ENCODE data around the gene PLK5. TPM values are rescaled to one million over a fixed set of nuclear protein-coding genes. Genes with fewer than 3 reads are reported as not detected.
"Not testable (repeated sequence)": the region's sequence is repeated elsewhere in the genome, so short reads cannot be mapped to it uniquely, and the experiment has no call there.

The PLK5 gene
- total RNA-seq, 4 donors from 2014 or later: 0.15 TPM; not detected in 3

- no peaks in the 10 kb centered on the region for H3K36me3 ChIP-seq
- no peak for TF ChIP-seq POLR2A (IDR thresholded peaks at IDR 0.05)
- no peak for TF ChIP-seq EP300 (IDR thresholded peaks at IDR 0.05)
- TF ChIP-seq CTCF (IDR thresholded peaks at IDR 0.05): no peak
- TF ChIP-seq POLR2AphosphoS5 (IDR thresholded peaks at IDR 0.05): no peak
These were observed 5.5 kb downstream of the PLK5 start for GRCh38 chr19:1529430-1529816.

GRCh38 chr19:1530856-1531255 is 7.0 kb downstream of the PLK5 start:
- not testable (repeated sequence) for H3K4me3 ChIP-seq, H3K4me1 ChIP-seq, H3K9me3 ChIP-seq, H3K27ac ChIP-seq, H3K36me3 ChIP-seq, ATAC-seq
- 77 to 86% methylated on average over 1 to 6 of the region's 11 CpGs for WGBS, 2 donors (ENCODE audit: low coverage in 1 of 2)
- peaks cover 92% of the 10 kb centered on the region for H3K27me3 ChIP-seq

More at GRCh38 chr19:1529430-1529816, 5.5 kb downstream of the PLK5 start:
- ATAC-seq: no peak
- H3K27me3 ChIP-seq: peaks cover 98% of the 10 kb centered on the region
- no peaks in the 10 kb centered on the region for H3K9me3 ChIP-seq
- H3K4me1 ChIP-seq: peaks cover 0 to 1% (median 0%) of the 10 kb centered on the region in 3 donors
- no peak overlapping the region for H3K27ac ChIP-seq
- no peak overlapping the region for H3K4me3 ChIP-seq
- 100% methylated on average over 1 of the region's 16 CpGs; no CpG with 5 or more reads in 1 of the 2 donors for WGBS, 2 donors (ENCODE audit: low coverage in 1 of 2)

- WGBS, 2 donors (ENCODE audit: low coverage in 1 of 2): 79 to 82% methylated on average over 4 to 6 of the region's 11 CpGs
- no peaks in the 10 kb centered on the region for H3K4me1 ChIP-seq
- H3K27me3 ChIP-seq: peaks cover 85% of the 10 kb centered on the region
- TF ChIP-seq POLR2AphosphoS5 (IDR thresholded peaks at IDR 0.05) (no peak), CTCF (IDR thresholded peaks at IDR 0.05) (no peak), POLR2A (IDR thresholded peaks at IDR 0.05) (no peak), EP300 (IDR thresholded peaks at IDR 0.05) (no peak)
- no peaks in the 10 kb centered on the region for H3K36me3 ChIP-seq
- H3K4me3 ChIP-seq: no peak overlapping the region
- no peak for ATAC-seq
- no peak overlapping the region for H3K27ac ChIP-seq
- H3K9me3 ChIP-seq: no peaks in the 10 kb centered on the region
These were observed 7.7 kb downstream of the PLK5 start for GRCh38 chr19:1531587-1531986.

- Histone ChIP-seq H3K4me1 (no peaks in the 10 kb centered on the region), H3K4me3 (no peak overlapping the region), H3K36me3 (no peaks in the 10 kb centered on the region), H3K27me3 (peaks cover 81% of the 10 kb centered on the region), H3K9me3 (no peaks in the 10 kb centered on the region), H3K27ac (no peak overlapping the region)
- ATAC-seq: no peak
- TF ChIP-seq EP300 (IDR thresholded peaks at IDR 0.05): no peak
- no peak for TF ChIP-seq POLR2A (IDR thresholded peaks at IDR 0.05)
- 83 to 84% methylated on average over 5 to 7 of the region's 9 CpGs for whole genome bisulfite sequencing, 2 donors (ENCODE audit: low coverage in 1 of 2)
These were observed 8.1 kb downstream of the PLK5 start for GRCh38 chr19:1532003-1532402.

- Histone ChIP-seq H3K4me3 (no peak overlapping the region), H3K27ac (no peak overlapping the region), H3K9me3 (no peaks in the 10 kb centered on the region), H3K27me3 (peaks cover 79% of the 10 kb centered on the region), H3K4me1 (peaks cover 0 to 4% (median 0%) of the 10 kb centered on the region in 3 donors), H3K36me3 (no peaks in the 10 kb centered on the region)
- ATAC-seq: no peak
- TF ChIP-seq POLR2AphosphoS5 (IDR thresholded peaks at IDR 0.05): no peak
- no peak for TF ChIP-seq POLR2A (IDR thresholded peaks at IDR 0.05)
- TF ChIP-seq EP300 (IDR thresholded peaks at IDR 0.05): no peak
- whole genome bisulfite sequencing, 2 donors (ENCODE audit: low coverage in 1 of 2): no CpG with 5 or more reads among the region's 23 CpGs
These were observed 9.8 kb downstream of the PLK5 start for GRCh38 chr19:1533510-1534150.

GRCh38 chr19:1534972-1535371 is 11.1 kb downstream of the PLK5 start:
- WGBS, 2 donors (ENCODE audit: low coverage in 1 of 2): 80% methylated on average over 1 of the region's 14 CpGs; no CpG with 5 or more reads in 1 of the 2 donors
- no peak for ATAC-seq
- Histone ChIP-seq H3K4me3 (no peak overlapping the region), H3K36me3 (no peaks in the 10 kb centered on the region), H3K4me1 (peaks cover 0 to 13% (median 0%) of the 10 kb centered on the region in 3 donors), H3K27ac (no peak overlapping the region), H3K27me3 (peaks cover 66% of the 10 kb centered on the region), H3K9me3 (no peaks in the 10 kb centered on the region)
- TF ChIP-seq POLR2A (IDR thresholded peaks at IDR 0.05) (no peak), POLR2AphosphoS5 (IDR thresholded peaks at IDR 0.05) (no peak), CTCF (IDR thresholded peaks at IDR 0.05) (no peak), EP300 (IDR thresholded peaks at IDR 0.05) (no peak)

GRCh38 chr19:1535699-1536098 is 11.8 kb downstream of the PLK5 start:
- not testable (repeated sequence) for H3K27ac ChIP-seq, H3K36me3 ChIP-seq, H3K4me3 ChIP-seq, ATAC-seq, H3K9me3 ChIP-seq
- peaks cover 0 to 21% (median 0%) of the 10 kb centered on the region in 3 donors for H3K4me1 ChIP-seq
- peaks cover 59% of the 10 kb centered on the region for H3K27me3 ChIP-seq
- 91 to 92% methylated on average over 4 of the region's 7 CpGs for WGBS, 2 donors (ENCODE audit: low coverage in 1 of 2)

Measured in gastroesophageal sphincter (tissue), 4 donors.